Mucosa of stomach (tissue), 1 donor: Measurements from ENCODE around the gene SUGCT.
"Not testable (repeated sequence)": the region's sequence is repeated elsewhere in the genome, so short reads cannot be mapped to it uniquely, and the experiment has no call there.

ENCODE experiments used
- H3K27me3 ChIP-seq: one replicate; pipeline ENCODE4 v1.7.0; 2013; ENCODE audit warnings: mild to moderate bottlenecking, low read length; ENCODE audit not compliant: control insufficient read depth, insufficient read depth
- H3K36me3 ChIP-seq: one replicate; pipeline ENCODE4 v1.7.0; 2013; ENCODE audit warnings: low read length; ENCODE audit not compliant: control insufficient read depth, insufficient read depth
- H3K4me1 ChIP-seq: one replicate; pipeline ENCODE4 v1.7.0; 2013; ENCODE audit warnings: mild to moderate bottlenecking, low read length; ENCODE audit not compliant: control insufficient read depth, insufficient read depth
- H3K4me3 ChIP-seq: one replicate; pipeline ENCODE4 v1.7.0; 2013; ENCODE audit warnings: low read length
- H3K9ac ChIP-seq: one replicate; pipeline ENCODE4 v1.7.0; 2013; ENCODE audit warnings: mild to moderate bottlenecking, low read length, moderate library complexity
- H3K9me3 ChIP-seq: one replicate; pipeline ENCODE4 v1.7.0; 2013; ENCODE audit warnings: mild to moderate bottlenecking, low read length, moderate library complexity; ENCODE audit not compliant: control insufficient read depth
- donor health status: Pancreatic carcinoma.

Gene SUGCT

DNA sequence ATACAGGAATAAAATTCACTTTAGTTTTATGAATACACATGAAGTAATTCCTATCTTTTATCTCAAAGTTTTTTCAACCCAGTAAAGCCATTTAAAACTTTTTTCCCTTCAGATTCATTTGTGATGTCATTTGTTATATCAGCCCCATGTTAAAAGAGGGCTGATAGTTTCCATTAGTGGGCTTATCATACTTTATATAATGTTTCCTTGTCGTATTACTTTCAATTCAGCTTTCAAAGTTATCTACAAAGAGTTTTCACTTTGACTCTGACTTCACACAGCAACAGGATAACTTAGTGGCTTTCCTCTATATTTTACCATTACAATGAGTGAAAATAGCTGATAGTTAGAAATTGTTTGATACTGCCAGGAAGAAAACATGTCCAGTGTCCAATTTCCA is 484.8 kb downstream of the SUGCT start:
- H3K4me3 ChIP-seq: no peak overlapping the region
- H3K9ac ChIP-seq: no peak overlapping the region
- H3K27me3 ChIP-seq: no peaks in the 10 kb centered on the region
- no peaks in the 10 kb centered on the region for H3K4me1 ChIP-seq
- no peaks in the 10 kb centered on the region for H3K9me3 ChIP-seq
- no peaks in the 10 kb centered on the region for H3K36me3 ChIP-seq

GRCh38 chr7:40621592-40621998 is 486.8 kb downstream of the SUGCT start:
- Histone ChIP-seq H3K4me3 (no peak overlapping the region), H3K9ac (no peak overlapping the region), H3K9me3 (no peaks in the 10 kb centered on the region), H3K27me3 (no peaks in the 10 kb centered on the region), H3K4me1 (no peaks in the 10 kb centered on the region), H3K36me3 (no peaks in the 10 kb centered on the region)

DNA sequence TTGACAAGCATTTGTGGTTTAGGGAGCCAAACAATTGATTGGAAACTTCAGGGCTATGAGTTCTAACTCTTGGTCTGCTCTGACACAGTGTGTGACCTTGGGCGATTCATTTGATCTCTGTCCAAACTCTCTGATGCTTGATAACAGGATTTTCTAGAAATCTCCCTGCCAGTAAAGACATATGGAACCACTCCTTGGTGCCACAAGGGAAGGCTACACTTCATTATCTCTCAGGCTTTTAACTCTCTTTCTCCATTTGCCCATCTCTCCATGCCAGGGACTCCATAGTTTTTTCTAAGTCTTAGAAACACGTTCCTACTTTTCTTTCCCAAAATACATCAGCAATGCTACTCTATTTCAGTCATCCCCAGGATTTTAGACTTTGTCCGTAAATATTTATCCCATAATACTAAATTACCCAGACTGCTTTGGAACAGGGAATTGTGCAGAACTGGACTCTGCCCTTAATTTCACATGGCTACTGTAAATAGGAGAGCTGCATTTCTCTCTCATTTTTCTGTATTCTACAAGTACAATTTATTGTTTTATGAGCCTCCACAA is 488.2 kb downstream of the SUGCT start:
- no peak overlapping the region for H3K4me3 ChIP-seq
- H3K9ac ChIP-seq: no peak overlapping the region

DNA sequence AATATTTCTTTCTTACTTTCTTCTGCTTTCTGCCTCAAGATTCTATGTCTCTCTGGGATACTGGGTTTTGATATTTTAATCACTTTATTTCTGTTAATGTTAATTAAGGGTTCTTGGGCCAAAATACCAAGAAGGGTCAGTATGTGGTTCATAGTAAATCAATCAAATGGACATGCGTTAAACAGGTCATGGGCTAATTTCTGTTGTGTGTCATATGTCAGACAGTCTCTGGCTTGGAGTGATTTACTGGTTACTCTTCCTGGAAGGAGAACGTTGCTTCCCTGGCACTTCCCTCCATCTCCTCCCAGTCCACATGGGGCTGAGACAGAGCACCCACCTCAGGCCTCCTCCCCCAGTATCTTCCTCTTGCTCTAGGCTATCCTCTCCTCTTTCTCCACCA is 489.1 kb downstream of the SUGCT start:
- H3K27me3 ChIP-seq: no peaks in the 10 kb centered on the region
- no peak overlapping the region for H3K9ac ChIP-seq
- no peaks in the 10 kb centered on the region for H3K9me3 ChIP-seq
- no peaks in the 10 kb centered on the region for H3K4me1 ChIP-seq
- H3K4me3 ChIP-seq: no peak overlapping the region
- no peaks in the 10 kb centered on the region for H3K36me3 ChIP-seq

More for the DNA sequence above, 488.2 kb downstream of the SUGCT start:
- H3K27me3 ChIP-seq: no peaks in the 10 kb centered on the region
- H3K4me1 ChIP-seq: no peaks in the 10 kb centered on the region
- H3K9me3 ChIP-seq: no peaks in the 10 kb centered on the region
- H3K36me3 ChIP-seq: no peaks in the 10 kb centered on the region

DNA sequence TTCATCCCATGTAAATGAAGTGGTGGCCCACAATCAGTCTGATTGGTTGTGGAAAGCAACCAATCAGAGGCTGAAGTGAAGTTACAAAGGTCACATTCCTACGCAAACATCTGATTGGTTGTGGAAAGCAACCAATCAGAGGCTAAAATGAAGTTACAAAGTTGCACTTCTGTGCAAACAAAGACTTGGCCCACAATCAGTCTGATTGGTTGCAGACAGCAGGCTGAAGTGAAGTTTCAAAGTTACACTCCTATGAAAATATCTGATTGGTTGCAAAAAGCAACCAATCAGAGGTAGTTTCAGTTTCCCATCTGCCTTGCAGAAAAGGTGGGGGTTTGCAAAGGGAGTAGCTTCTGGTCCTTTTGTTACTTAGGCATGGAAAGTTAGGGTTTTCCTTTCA is 492.6 kb downstream of the SUGCT start:
- not testable (repeated sequence) for H3K27me3 ChIP-seq, H3K36me3 ChIP-seq, H3K4me3 ChIP-seq, H3K9ac ChIP-seq, H3K4me1 ChIP-seq, H3K9me3 ChIP-seq

DNA sequence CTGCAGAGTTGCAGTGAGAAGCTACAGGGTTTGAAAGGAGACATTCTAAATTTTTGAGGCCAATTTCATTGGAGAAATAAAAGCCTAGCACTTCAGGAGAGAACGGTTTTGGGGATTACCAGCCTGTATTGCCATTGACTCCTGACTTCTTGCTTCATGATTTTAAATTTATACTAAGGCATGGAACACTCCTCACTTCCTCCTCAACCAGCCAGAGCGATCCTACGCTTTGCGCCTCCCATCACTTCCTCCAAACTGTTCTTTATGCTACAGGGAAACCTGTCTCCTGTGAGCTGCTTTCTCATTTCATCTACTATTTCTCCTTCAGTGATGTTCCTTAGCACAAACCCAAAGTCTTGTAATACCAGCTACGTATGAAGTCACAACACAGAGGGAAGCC is 495.1 kb downstream of the SUGCT start:
- Histone ChIP-seq H3K9ac (no peak overlapping the region), H3K36me3 (no peaks in the 10 kb centered on the region), H3K9me3 (no peaks in the 10 kb centered on the region), H3K4me3 (no peak overlapping the region), H3K4me1 (no peaks in the 10 kb centered on the region), H3K27me3 (no peaks in the 10 kb centered on the region)

GRCh38 chr7:40634118-40634517 is 499.3 kb downstream of the SUGCT start:
- no peaks in the 10 kb centered on the region for H3K36me3 ChIP-seq

GRCh38 chr7:40638545-40639320 is 503.9 kb downstream of the SUGCT start:
- H3K36me3 ChIP-seq: no peaks in the 10 kb centered on the region
- no peaks in the 10 kb centered on the region for H3K27me3 ChIP-seq

More at GRCh38 chr7:40634118-40634517, 499.3 kb downstream of the SUGCT start:
- H3K9ac ChIP-seq: no peak overlapping the region
- H3K27me3 ChIP-seq: no peaks in the 10 kb centered on the region
- no peak overlapping the region for H3K4me3 ChIP-seq
- no peaks in the 10 kb centered on the region for H3K4me1 ChIP-seq
- H3K9me3 ChIP-seq: no peaks in the 10 kb centered on the region

GRCh38 chr7:40640566-40640965 is 505.8 kb downstream of the SUGCT start:
- Histone ChIP-seq H3K9me3 (no peaks in the 10 kb centered on the region), H3K36me3 (no peaks in the 10 kb centered on the region), H3K9ac (no peak overlapping the region), H3K4me1 (no peaks in the 10 kb centered on the region), H3K4me3 (no peak overlapping the region), H3K27me3 (no peaks in the 10 kb centered on the region)

More at GRCh38 chr7:40638545-40639320, 503.9 kb downstream of the SUGCT start:
- Histone ChIP-seq H3K9me3 (no peaks in the 10 kb centered on the region), H3K4me1 (no peaks in the 10 kb centered on the region), H3K9ac (no peak overlapping the region), H3K4me3 (no peak overlapping the region)

DNA sequence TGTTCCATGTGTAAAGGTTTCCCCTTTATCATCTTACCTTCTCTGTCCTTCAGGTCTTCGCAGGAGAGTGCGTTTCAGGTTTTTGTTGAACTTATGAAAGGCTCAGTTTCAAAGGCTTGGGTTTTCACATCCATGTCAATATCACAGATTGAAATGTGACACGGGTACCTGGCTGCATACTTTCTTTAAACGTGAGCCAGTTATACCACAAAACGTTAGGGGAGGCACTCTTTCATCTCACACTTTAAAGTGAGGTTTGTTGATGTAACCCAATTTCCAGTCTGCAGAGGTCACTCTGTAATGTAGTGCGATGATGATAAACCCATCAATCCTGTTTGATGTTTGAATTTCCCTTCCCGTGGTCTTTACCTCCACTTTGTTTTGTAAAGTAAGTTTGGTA is 506.9 kb downstream of the SUGCT start:
- Histone ChIP-seq H3K9me3 (no peaks in the 10 kb centered on the region), H3K9ac (no peak overlapping the region), H3K4me1 (no peaks in the 10 kb centered on the region), H3K36me3 (no peaks in the 10 kb centered on the region), H3K27me3 (no peaks in the 10 kb centered on the region), H3K4me3 (no peak overlapping the region)

- H3K4me1 ChIP-seq: no peaks in the 10 kb centered on the region
- no peak overlapping the region for H3K4me3 ChIP-seq
- H3K36me3 ChIP-seq: no peaks in the 10 kb centered on the region
- no peaks in the 10 kb centered on the region for H3K27me3 ChIP-seq
- H3K9me3 ChIP-seq: no peaks in the 10 kb centered on the region
- H3K9ac ChIP-seq: no peak overlapping the region
Observed at GRCh38 chr7:40643664-40644063, 508.9 kb downstream of the SUGCT start.

GRCh38 chr7:40644454-40645188 is 509.8 kb downstream of the SUGCT start:
- H3K36me3 ChIP-seq: no peaks in the 10 kb centered on the region
- H3K4me3 ChIP-seq: no peak overlapping the region

More at GRCh38 chr7:40644454-40645188, 509.8 kb downstream of the SUGCT start:
- Histone ChIP-seq H3K9ac (no peak overlapping the region), H3K4me1 (no peaks in the 10 kb centered on the region), H3K27me3 (no peaks in the 10 kb centered on the region), H3K9me3 (no peaks in the 10 kb centered on the region)
